SK-N-MC (cell line): ENCODE data around the gene CSNK2A3.

Experiments
- EZH2 ChIP-seq: fragments of 200-600 bp; sonication (generic); IDR thresholded peaks from one replicate; pipeline ENCODE4 v1.6.1; 2017; ENCODE audit warnings: antibody characterized with exemption
- POLR2AphosphoS5 ChIP-seq: IDR thresholded peaks from 2 replicates; pipeline ENCODE4 v1.6.1; 2012; ENCODE audit warnings: mild to moderate bottlenecking, low read depth, low read length, borderline replicate concordance

DNA sequence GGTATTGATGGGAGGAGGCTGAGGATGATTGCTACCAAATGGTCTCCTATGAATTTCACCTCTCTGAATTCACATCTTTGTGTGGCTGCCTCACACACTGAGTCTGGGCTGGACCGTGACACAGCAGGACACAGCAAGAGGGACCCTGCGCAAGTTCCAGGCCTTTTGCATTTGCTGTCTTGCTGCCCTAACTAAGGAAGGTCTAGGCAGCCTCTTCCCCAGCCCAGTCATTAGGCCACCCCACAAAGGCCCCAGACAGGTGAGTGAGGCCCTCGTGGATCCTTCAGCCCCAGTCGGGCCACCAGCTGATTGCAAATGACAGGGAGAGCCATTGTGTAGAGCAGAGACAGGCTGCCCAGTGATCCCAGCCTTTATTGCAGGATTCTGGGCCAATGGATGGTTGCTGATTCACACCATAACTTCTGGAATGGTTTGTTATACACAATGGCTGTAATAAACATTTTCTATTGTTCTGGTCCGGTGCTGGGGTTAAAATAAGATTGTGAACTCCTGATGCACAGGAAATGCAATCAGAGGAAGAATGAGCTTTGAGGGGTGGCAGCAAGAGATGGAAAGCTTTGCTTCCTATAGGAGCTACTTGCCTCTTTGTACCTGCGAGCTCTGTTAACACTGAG lies 28.5 kb upstream of the CSNK2A3 start:
- TF ChIP-seq POLR2AphosphoS5, result no peak
- no peak for TF ChIP-seq EZH2
